Measurements from ENCODE around the gene KLHL29.

DNA sequence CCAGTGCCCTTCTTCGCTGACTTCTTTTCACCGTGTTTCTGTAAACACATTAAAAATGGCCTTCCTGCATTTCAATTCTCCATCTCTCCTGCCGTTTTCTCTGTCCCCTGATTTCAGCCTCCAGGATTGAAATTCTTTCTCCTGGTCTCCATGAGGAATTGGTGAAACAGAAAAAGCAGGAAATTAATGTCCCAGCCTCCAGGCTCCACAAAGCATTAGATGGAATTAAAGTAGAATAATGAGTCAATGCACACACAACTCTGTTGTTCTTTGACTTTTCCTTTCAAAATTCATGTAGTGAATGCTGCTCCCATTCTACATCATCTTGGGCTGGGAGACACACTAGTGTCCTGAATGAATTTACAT, 209.5 kb downstream of the KLHL29 start:
- TF ChIP-seq, protein P1, sequence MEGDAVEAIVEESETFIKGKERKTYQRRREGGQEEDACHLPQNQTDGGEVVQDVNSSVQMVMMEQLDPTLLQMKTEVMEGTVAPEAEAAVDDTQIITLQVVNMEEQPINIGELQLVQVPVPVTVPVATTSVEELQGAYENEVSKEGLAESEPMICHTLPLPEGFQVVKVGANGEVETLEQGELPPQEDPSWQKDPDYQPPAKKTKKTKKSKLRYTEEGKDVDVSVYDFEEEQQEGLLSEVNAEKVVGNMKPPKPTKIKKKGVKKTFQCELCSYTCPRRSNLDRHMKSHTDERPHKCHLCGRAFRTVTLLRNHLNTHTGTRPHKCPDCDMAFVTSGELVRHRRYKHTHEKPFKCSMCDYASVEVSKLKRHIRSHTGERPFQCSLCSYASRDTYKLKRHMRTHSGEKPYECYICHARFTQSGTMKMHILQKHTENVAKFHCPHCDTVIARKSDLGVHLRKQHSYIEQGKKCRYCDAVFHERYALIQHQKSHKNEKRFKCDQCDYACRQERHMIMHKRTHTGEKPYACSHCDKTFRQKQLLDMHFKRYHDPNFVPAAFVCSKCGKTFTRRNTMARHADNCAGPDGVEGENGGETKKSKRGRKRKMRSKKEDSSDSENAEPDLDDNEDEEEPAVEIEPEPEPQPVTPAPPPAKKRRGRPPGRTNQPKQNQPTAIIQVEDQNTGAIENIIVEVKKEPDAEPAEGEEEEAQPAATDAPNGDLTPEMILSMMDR (IDR thresholded peaks at IDR 0.05), result no peak
- TF ChIP-seq SIN3A (IDR thresholded peaks at IDR 0.05; ENCODE audit: borderline replicate concordance, insufficient read depth, low read depth, low read length) (no peak), POLR2AphosphoS5 (IDR thresholded peaks at IDR 0.05; ENCODE audit: low read depth, low read length) (no peak), TCF7L2 (IDR thresholded peaks at IDR 0.05; ENCODE audit: low read depth, low read length) (no peak)
- TF ChIP-seq, protein P2, sequence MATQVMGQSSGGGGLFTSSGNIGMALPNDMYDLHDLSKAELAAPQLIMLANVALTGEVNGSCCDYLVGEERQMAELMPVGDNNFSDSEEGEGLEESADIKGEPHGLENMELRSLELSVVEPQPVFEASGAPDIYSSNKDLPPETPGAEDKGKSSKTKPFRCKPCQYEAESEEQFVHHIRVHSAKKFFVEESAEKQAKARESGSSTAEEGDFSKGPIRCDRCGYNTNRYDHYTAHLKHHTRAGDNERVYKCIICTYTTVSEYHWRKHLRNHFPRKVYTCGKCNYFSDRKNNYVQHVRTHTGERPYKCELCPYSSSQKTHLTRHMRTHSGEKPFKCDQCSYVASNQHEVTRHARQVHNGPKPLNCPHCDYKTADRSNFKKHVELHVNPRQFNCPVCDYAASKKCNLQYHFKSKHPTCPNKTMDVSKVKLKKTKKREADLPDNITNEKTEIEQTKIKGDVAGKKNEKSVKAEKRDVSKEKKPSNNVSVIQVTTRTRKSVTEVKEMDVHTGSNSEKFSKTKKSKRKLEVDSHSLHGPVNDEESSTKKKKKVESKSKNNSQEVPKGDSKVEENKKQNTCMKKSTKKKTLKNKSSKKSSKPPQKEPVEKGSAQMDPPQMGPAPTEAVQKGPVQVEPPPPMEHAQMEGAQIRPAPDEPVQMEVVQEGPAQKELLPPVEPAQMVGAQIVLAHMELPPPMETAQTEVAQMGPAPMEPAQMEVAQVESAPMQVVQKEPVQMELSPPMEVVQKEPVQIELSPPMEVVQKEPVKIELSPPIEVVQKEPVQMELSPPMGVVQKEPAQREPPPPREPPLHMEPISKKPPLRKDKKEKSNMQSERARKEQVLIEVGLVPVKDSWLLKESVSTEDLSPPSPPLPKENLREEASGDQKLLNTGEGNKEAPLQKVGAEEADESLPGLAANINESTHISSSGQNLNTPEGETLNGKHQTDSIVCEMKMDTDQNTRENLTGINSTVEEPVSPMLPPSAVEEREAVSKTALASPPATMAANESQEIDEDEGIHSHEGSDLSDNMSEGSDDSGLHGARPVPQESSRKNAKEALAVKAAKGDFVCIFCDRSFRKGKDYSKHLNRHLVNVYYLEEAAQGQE (IDR thresholded peaks at IDR 0.05; ENCODE audit: insufficient read depth in 1 of 2, low read depth in 2 of 2, low read length in 1 of 2), result no peak

Measured in Panc1 (cell line).